Peyer's patch (tissue), 4 donors: ENCODE results near the gene ATP13A3.

Experiments
- CTCF ChIP-seq, 6 experiments: fragments of 450-650 bp in 4 of 6; fragments of 200-600 bp in 2 of 6; sonication (generic) in 1 of 6; IDR thresholded peaks; one replicate each; pipeline ENCODE4 v1.5.1; 2017 to 2019; ENCODE audit warnings: antibody characterized with exemption in 6 of 6, mild to moderate bottlenecking in 3 of 6, moderate library complexity in 1 of 6
- POLR2A ChIP-seq, 2 donors: fragments of 450-650 bp; IDR thresholded peaks; one replicate each; pipeline ENCODE4 v1.5.1; 2017; ENCODE audit warnings: antibody characterized with exemption in 2 of 2, mild to moderate bottlenecking in 2 of 2, moderate library complexity in 2 of 2

GRCh38 chr3:194512895-194513601, 26.2 kb upstream of the ATP13A3 start:
- TF ChIP-seq CTCF (IDR thresholded peaks at IDR 0.05) (no peak), POLR2A (IDR thresholded peaks at IDR 0.05) (no peak)
